Breast epithelium (tissue), 3 donors: ENCODE measurements around the gene WNK2.

Experiments used
- POLR2A ChIP-seq: fragments of 450-650 bp; IDR thresholded peaks from one replicate; pipeline ENCODE4 v1.6.1; 2016; ENCODE audit warnings: antibody characterized with exemption, mild to moderate bottlenecking, moderate library complexity
- POLR2AphosphoS5 ChIP-seq, 3 donors: sonication (generic); formaldehyde crosslinking; IDR thresholded peaks; one replicate each; pipeline ENCODE4 v1.6.1; 2017; ENCODE audit warnings: antibody characterized with exemption in 3 of 3
- TF ChIP-seq, protein P1 (sequence below), 3 donors: fragments of 450-650 bp; IDR thresholded peaks; one replicate each; pipeline ENCODE4 v1.5.1; 2016 to 2017; ENCODE audit warnings: antibody characterized with exemption in 3 of 3, mild to moderate bottlenecking in 3 of 3, moderate library complexity in 3 of 3

DNA sequence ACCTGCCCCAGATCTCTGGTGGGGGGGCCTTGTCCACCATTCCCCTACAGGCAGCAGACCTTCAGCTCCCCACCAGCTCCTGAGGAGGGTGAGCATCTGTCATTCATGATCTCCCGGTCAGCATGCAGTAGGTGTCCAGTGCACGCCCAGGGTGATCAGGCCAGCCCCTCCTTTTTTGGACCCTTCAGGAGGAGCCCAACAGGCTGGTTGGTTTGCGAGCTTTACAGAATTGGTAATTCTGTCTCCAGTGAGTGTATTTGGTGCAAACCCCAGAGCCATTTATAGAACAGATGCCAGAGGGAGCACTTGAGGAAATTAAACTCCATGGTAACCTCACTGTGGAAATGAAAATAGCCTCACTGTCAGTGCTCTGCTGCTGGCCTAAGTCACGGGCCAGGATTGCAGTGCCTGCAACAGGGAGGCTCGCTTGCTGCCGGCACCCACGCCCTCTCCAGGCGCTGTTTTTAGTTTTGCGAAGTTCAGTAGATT lies 23.4 kb downstream of the WNK2 start:
- TF ChIP-seq, protein P1, sequence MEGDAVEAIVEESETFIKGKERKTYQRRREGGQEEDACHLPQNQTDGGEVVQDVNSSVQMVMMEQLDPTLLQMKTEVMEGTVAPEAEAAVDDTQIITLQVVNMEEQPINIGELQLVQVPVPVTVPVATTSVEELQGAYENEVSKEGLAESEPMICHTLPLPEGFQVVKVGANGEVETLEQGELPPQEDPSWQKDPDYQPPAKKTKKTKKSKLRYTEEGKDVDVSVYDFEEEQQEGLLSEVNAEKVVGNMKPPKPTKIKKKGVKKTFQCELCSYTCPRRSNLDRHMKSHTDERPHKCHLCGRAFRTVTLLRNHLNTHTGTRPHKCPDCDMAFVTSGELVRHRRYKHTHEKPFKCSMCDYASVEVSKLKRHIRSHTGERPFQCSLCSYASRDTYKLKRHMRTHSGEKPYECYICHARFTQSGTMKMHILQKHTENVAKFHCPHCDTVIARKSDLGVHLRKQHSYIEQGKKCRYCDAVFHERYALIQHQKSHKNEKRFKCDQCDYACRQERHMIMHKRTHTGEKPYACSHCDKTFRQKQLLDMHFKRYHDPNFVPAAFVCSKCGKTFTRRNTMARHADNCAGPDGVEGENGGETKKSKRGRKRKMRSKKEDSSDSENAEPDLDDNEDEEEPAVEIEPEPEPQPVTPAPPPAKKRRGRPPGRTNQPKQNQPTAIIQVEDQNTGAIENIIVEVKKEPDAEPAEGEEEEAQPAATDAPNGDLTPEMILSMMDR (IDR thresholded peaks at IDR 0.05): no peak
- TF ChIP-seq POLR2AphosphoS5 (IDR thresholded peaks at IDR 0.05): no peak
- TF ChIP-seq POLR2A: no peak
